Measurements from ENCODE around the gene BMP2K.

DNA sequence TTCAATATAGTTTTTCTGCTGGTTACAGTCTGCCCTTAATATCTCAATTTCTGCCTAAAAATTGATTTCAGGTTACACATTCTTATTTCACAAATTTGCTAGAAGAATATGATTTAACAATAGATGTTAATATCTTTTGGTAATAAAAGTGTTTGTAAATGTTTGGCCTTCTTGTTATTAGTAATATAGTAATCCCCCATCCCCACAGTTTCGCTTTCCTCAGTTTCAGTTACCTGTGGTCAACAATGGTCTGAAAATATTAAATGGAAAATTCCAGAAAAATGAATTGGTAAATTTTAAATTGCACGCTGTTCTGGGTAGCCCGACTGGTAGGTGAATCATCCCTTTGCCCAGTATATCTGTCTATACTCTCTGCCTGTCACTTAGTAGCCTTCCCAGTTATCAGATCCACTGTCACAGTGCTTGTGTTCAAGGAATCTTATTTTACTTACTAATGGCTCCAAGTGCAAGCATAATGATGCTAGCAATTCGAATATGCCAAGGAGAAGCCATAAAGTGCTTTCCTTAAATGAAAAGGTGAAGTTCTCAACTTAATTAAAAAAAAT is 3.5 kb upstream of the BMP2K start:
- TF ChIP-seq, protein P1, sequence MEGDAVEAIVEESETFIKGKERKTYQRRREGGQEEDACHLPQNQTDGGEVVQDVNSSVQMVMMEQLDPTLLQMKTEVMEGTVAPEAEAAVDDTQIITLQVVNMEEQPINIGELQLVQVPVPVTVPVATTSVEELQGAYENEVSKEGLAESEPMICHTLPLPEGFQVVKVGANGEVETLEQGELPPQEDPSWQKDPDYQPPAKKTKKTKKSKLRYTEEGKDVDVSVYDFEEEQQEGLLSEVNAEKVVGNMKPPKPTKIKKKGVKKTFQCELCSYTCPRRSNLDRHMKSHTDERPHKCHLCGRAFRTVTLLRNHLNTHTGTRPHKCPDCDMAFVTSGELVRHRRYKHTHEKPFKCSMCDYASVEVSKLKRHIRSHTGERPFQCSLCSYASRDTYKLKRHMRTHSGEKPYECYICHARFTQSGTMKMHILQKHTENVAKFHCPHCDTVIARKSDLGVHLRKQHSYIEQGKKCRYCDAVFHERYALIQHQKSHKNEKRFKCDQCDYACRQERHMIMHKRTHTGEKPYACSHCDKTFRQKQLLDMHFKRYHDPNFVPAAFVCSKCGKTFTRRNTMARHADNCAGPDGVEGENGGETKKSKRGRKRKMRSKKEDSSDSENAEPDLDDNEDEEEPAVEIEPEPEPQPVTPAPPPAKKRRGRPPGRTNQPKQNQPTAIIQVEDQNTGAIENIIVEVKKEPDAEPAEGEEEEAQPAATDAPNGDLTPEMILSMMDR (IDR thresholded peaks at IDR 0.05), result no peak
- no peak for TF ChIP-seq POLR2A (IDR thresholded peaks at IDR 0.05)
